Measurements from ENCODE around the gene NYNRIN.
"Not testable (repeated sequence)": the region's sequence is repeated elsewhere in the genome, so short reads cannot be mapped to it uniquely, and the experiment has no call there.

NYNRIN gene
- 0 to 5.2 (median 0.14) reads per million in 17 experiments for total RNA-seq

- peak in 3 of 4 experiments; percentile 9 to 23 (median 22) for DNase-seq
These were observed at the start of gene NYNRIN for GRCh38 chr14:24398653-24399446. NYNRIN (plus strand) TSS chr14:24399003; CDS start chr14:24399247, 244 bp downstream.

GRCh38 chr14:24349742-24350141 lies 49.1 kb upstream of the NYNRIN start:
- no peak for DNase-seq

- DNase-seq = peak; percentile 62 to 79 (median 74)
These were observed 47.3 kb upstream of the NYNRIN start for GRCh38 chr14:24351517-24351916.

GRCh38 chr14:24353559-24354481 lies 45.0 kb upstream of the NYNRIN start:
- peak in 2 of 4 experiments; percentile 57 to 63 for DNase-seq

- not testable (repeated sequence) for DNase-seq
These were observed 44.3 kb upstream of the NYNRIN start for GRCh38 chr14:24354482-24354825.

GRCh38 chr14:24355009-24355408 lies 43.8 kb upstream of the NYNRIN start:
- no peak for DNase-seq

- DNase-seq = no peak
These were observed 42.6 kb upstream of the NYNRIN start for GRCh38 chr14:24356208-24356607.

GRCh38 chr14:24360281-24360680 lies 38.5 kb upstream of the NYNRIN start:
- DNase-seq = no peak

GRCh38 chr14:24361326-24361725 lies 37.5 kb upstream of the NYNRIN start:
- peak; percentile 44 to 77 (median 65) for DNase-seq

GRCh38 chr14:24362241-24362960 lies 36.4 kb upstream of the NYNRIN start:
- no peak for DNase-seq

GRCh38 chr14:24363401-24363800 lies 35.4 kb upstream of the NYNRIN start:
- DNase-seq = no peak

- no peak for DNase-seq
These were observed 34.0 kb upstream of the NYNRIN start for GRCh38 chr14:24364841-24365240.

GRCh38 chr14:24365600-24366412 lies 33.0 kb upstream of the NYNRIN start:
- DNase-seq = peak; percentile 78 to 91 (median 81)

- DNase-seq = no peak
These were observed 32.4 kb upstream of the NYNRIN start for GRCh38 chr14:24366413-24366720.

- DNase-seq = peak in 2 of 4 experiments; percentile 23 to 30
These were observed 31.9 kb upstream of the NYNRIN start for GRCh38 chr14:24366721-24367513.

- no peak for DNase-seq
These were observed 31.1 kb upstream of the NYNRIN start, which contains the start of gene NFATC4 for GRCh38 chr14:24367514-24368211. NFATC4 (plus strand) TSS chr14:24368184; CDS start chr14:24368341, 157 bp downstream.

- DNase-seq = no peak
These were observed 30.6 kb upstream of the NYNRIN start for GRCh38 chr14:24368212-24368561.

GRCh38 chr14:24368562-24369252 lies 30.1 kb upstream of the NYNRIN start:
- peak in 1 of 4 experiments; percentile 16 for DNase-seq

- no peak for DNase-seq
These were observed 29.3 kb upstream of the NYNRIN start for GRCh38 chr14:24369463-24369862.
